Activated CD8-positive, alpha-beta T cell treated with anti-CD3 and anti-CD28 coated beads for 36 hours (primary cell): ENCODE measurements around the gene ATP6V0E1. TPM values are rescaled to one million over a fixed set of nuclear protein-coding genes. Genes with fewer than 3 reads are reported as not detected.

ENCODE experiments used
- ATAC-seq: fragments of 200-7000 bp; cut with Tn5 transposase; one replicate; pipeline ENCODE4 v1.10.0; 2021; ENCODE audit warnings: mild to moderate bottlenecking, moderate library complexity
- CTCF ChIA-PET: fragments of 350-600 bp; sonication (Branson Sonifier 250); formaldehyde crosslinking; loops from one replicate; lab custom pipeline; 2021; ENCODE audit warnings: antibody characterized with exemption; lab: Charles Lee
- POLR2A ChIA-PET: fragments of 350-600 bp; sonication (Branson Sonifier 250); formaldehyde crosslinking; loops from one replicate; lab custom pipeline; 2021; ENCODE audit warnings: antibody characterized with exemption; lab: Charles Lee
- DNase-seq: peaks from one replicate; pipeline ENCODE4 v3.0.0-alpha.2; 2020
- H3K27ac Mint-ChIP-seq: one replicate; pipeline ENCODE4 v1.8.0; 2021; ENCODE audit warnings: mild to moderate bottlenecking, mixed read lengths
- H3K27me3 Mint-ChIP-seq: one replicate; pipeline ENCODE4 v1.8.0; 2021; ENCODE audit warnings: mixed read lengths
- H3K36me3 Mint-ChIP-seq: one replicate; pipeline ENCODE4 v1.8.0; 2021; ENCODE audit warnings: low read depth, mixed read lengths
- H3K4me1 Mint-ChIP-seq: one replicate; pipeline ENCODE4 v1.8.0; 2021; ENCODE audit warnings: low read depth, mixed read lengths
- H3K4me3 Mint-ChIP-seq: one replicate; pipeline ENCODE4 v1.8.0; 2021; ENCODE audit warnings: mild to moderate bottlenecking, moderate library complexity, mixed read lengths
- H3K9me3 Mint-ChIP-seq: one replicate; pipeline ENCODE4 v1.8.0; 2021; ENCODE audit warnings: mixed read lengths
- intact Hi-C: fragments of 100-400 bp; cut with micrococcal nuclease; formaldehyde crosslinking; loops from one replicate; pipeline ENCODE4 v1.10.0; 2022
- total RNA-seq, 2 experiments: library from RNA; stranded (reverse); gene quantifications; one replicate each; pipeline ENCODE4 v1.2.3, GENCODE V29; 2021
- TF ChIP-seq, protein P1 (sequence below): fragments of 200-600 bp; IDR thresholded peaks from one replicate; pipeline ENCODE4 v1.8.0; 2022; ENCODE audit warnings: antibody characterized with exemption, mild to moderate bottlenecking

Gene ATP6V0E1
- total RNA-seq, 2 experiments from 2014 or later: 68.0 to 79.8 TPM

DNA sequence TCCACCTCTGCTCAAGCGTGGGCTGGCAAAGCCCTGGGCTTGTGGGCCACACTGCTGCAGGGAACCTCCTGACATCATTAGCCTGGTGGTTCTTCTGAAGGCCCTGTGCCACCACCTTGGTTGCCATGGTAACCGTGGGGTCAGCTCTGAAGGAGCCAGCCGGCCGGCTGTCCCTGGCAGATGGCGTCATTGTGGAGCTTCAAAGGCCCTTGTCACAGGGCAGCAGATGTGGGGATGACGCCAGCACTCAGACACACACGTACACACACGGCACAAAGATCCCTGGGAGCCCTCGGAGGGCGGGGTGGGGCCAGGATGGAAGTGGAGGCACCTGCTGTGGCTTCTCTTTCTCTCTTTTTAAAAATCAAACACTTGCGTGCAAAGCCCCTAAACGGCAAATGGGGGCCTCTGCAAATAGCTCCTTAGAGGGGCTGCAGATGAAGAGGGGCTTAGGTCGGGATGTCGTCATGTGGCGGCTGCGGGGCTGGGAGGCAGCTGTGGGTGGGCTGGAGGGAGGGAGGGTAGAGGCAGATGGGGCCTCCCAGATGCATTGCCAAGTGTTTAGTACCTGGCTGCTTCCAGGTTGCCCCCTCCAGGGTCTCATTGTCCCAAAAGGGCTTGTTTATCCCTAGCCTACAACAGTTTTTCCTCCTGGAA lies 43.8 kb upstream of the ATP6V0E1 start:
- Mint-ChIP-seq H3K27me3 (no peaks in the 10 kb centered on the region), H3K9me3 (no peaks in the 10 kb centered on the region), H3K4me3 (no peak overlapping the region), H3K36me3 (peaks cover 12% of the 10 kb centered on the region), H3K4me1 (no peaks in the 10 kb centered on the region), H3K27ac (no peak overlapping the region)
- intact Hi-C loops: loop anchor here (10.0 kb wide), 1 partner anchor 475 kb away; no protein-coding TSS in a partner anchor
- DNase-seq (no peak), ATAC-seq (no peak)
- ChIA-PET POLR2A (no interaction called here), CTCF (interaction anchor here (1.7 to 16.4 kb wide), 3 partner anchors 7 to 227 kb away, joined by 9 to 279 read pairs (median 9); no protein-coding TSS in a partner anchor)
- TF ChIP-seq, protein P1, sequence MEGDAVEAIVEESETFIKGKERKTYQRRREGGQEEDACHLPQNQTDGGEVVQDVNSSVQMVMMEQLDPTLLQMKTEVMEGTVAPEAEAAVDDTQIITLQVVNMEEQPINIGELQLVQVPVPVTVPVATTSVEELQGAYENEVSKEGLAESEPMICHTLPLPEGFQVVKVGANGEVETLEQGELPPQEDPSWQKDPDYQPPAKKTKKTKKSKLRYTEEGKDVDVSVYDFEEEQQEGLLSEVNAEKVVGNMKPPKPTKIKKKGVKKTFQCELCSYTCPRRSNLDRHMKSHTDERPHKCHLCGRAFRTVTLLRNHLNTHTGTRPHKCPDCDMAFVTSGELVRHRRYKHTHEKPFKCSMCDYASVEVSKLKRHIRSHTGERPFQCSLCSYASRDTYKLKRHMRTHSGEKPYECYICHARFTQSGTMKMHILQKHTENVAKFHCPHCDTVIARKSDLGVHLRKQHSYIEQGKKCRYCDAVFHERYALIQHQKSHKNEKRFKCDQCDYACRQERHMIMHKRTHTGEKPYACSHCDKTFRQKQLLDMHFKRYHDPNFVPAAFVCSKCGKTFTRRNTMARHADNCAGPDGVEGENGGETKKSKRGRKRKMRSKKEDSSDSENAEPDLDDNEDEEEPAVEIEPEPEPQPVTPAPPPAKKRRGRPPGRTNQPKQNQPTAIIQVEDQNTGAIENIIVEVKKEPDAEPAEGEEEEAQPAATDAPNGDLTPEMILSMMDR: no peak

DNA sequence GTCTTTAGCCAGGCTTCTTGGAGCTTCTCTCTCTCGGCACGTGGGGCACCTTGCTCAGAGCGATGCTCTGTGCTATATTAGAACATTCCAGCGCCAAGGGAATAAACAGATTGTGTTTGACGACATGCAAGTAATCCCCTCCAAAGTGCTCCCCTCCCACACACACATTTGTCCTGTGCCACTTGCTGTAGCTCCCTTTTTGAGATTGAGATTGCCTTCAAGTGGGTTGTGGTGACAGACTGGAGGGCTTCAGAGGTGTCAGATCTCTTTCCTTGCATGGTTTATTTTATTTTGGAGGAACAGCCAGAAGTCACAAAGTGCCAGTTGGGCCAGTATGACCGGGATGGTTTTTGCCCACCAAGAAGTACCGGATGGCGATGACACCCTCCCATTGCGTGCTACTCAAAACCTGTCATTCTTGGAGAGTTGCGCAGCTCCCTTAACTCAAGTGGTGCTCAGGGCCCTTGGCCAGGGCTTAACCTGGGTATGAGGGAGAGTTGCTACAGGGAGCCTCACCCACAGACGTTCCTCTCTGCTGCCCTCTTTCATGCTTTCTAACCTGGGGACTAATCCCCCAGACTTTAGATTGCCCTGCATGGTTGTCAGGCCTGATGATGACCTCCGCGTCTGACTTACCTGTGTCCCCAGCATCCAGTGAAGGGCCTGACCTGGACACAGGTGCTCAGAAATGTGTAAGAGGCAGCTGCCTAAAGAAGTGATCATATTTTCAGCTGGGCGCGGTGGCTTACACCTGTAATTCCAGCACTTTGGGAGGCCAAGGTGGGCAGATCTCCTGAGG lies 43.1 kb upstream of the ATP6V0E1 start:
- Mint-ChIP-seq H3K27ac (no peak overlapping the region), H3K4me1 (no peaks in the 10 kb centered on the region), H3K4me3 (no peak overlapping the region), H3K27me3 (no peaks in the 10 kb centered on the region), H3K36me3 (peaks cover 12% of the 10 kb centered on the region), H3K9me3 (no peaks in the 10 kb centered on the region)
- DNase-seq (no peak), ATAC-seq (no peak)
- TF ChIP-seq, protein P1: no peak
- ChIA-PET POLR2A (no interaction called here), CTCF (interaction anchor here (0.8 to 16.4 kb wide), 5 partner anchors 8 to 228 kb away, joined by 3 to 279 read pairs (median 9); no protein-coding TSS in a partner anchor)
- intact Hi-C loops: loop anchor here (10.0 kb wide), 1 partner anchor 476 kb away; no protein-coding TSS in a partner anchor

DNA sequence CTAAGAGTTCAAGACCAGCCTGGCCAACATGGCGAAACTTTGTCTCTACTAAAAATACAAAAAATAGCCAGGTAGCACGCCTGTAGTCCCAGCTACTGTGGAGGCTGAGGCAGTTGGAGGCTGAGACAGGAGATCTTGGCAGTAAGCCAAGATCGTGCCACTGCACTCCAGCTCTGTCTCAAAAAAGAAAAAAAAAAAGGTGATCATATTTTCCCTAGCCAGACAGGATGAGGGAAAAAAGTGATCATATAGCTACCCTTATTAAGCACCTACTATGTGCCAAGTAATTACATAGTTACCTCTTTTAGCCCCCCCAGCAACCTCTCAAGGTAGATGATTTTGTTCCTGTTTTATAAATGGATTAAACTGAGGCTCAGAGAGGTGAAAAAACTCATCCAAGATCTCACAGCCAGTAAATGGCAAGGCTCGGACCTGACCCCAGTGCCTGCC lies 42.5 kb upstream of the ATP6V0E1 start:
- ATAC-seq: no peak
- Mint-ChIP-seq H3K4me1 (no peaks in the 10 kb centered on the region), H3K27ac (no peak overlapping the region), H3K27me3 (no peaks in the 10 kb centered on the region), H3K36me3 (peaks cover 8% of the 10 kb centered on the region), H3K4me3 (no peak overlapping the region), H3K9me3 (no peaks in the 10 kb centered on the region)
- no peak for DNase-seq
- ChIA-PET CTCF (interaction anchor here (0.8 to 2.0 kb wide), 4 partner anchors 9 to 228 kb away, joined by 3 to 9 read pairs (median 6); no protein-coding TSS in a partner anchor), POLR2A (no interaction called here)
- TF ChIP-seq, protein P1: no peak
- intact Hi-C loops: loop anchor here (10.0 kb wide), 1 partner anchor 476 kb away; no protein-coding TSS in a partner anchor

DNA sequence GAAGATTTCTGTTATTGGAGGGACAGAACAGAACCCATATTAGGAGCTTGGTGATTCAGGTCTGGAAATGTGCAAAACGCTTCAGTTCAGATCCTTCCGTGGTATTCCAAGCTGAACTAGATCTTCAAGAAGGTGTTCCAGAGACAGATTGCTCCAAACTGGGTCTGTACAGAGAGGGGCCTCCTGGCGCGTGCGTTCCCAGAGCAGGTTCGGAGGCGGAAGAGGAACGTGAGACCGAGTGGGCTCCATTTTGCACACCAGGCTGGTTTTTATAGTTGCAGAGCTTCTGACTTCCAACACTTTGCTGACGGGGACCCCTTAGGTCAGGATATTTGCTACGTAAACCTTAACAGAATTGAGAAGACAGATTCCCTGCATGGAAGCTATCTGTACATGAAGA lies 41.0 kb upstream of the ATP6V0E1 start:
- Mint-ChIP-seq H3K36me3 (peaks cover 3% of the 10 kb centered on the region), H3K4me1 (no peaks in the 10 kb centered on the region), H3K4me3 (no peak overlapping the region), H3K27ac (no peak overlapping the region), H3K27me3 (no peaks in the 10 kb centered on the region), H3K9me3 (no peaks in the 10 kb centered on the region)
- no peak for ATAC-seq
- DNase-seq: no peak
- intact Hi-C loops: loop anchor here (10.0 kb wide), 1 partner anchor 478 kb away; no protein-coding TSS in a partner anchor
- ChIA-PET CTCF (interaction anchor here (0.7 to 1.9 kb wide), 3 partner anchors 9 to 244 kb away, joined by 3 to 5 read pairs (median 3); no protein-coding TSS in a partner anchor), POLR2A (interaction anchor here (1.0 kb wide), 1 partner anchor 13 kb away, joined by 3 read pairs; no protein-coding TSS in a partner anchor)
- TF ChIP-seq, protein P1: no peak
